NCI-H446 (cell line): Measurements from ENCODE around the gene MCF2L.

Experiments used
- DNase-seq, 2 experiments: peaks; one replicate each; lab custom pipeline; 2025; lab: John Stamatoyannopoulos, UW

Gene MCF2L

DNA sequence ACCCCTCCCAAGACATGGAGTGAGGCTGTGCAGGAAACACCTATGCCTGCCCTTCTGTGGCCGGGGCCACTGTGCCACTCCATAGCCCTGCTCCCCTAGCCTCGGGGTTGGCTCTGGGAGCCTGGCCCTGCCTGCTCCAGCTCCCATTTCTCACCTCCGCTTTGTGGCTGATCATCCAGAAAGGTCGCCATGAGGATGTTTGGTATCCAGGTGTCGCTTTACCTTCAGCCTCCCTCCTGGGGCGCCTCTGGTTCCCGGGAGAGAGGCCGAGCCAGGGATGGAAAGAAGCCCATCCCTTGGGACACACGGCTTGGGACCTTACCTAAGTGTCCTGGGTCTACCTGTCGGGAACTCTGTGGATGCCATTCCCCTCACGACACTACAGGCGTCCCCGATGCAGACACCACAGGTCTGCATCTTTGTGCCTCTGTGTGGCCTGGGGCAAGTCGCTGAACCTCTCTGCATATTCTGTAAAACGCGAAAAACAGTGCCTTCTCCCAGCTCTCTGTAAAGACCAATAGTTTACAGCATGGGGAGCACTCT lies 3.4 kb upstream of the MCF2L start:
- no peak for DNase-seq

DNA sequence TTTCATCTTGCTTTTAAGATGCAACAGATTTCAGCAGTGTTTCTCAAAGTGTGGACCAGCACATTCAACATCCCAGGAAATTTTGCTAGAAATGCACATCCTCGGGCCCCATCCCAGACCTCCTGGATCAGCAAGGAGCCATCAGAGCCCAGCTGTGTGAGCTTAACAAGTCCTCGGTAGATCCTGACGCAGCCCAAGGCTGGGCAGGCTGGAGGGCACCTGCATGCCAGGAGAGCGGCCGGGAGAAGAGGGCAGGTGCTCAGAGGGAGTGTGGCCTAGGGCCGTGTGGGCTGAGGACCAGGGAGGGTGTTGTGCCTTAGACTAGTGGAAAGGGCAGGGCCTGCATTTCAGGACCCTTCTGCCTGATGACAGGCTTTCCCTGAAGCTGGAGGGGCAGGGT lies 2.2 kb upstream of the MCF2L start:
- no peak for DNase-seq

DNA sequence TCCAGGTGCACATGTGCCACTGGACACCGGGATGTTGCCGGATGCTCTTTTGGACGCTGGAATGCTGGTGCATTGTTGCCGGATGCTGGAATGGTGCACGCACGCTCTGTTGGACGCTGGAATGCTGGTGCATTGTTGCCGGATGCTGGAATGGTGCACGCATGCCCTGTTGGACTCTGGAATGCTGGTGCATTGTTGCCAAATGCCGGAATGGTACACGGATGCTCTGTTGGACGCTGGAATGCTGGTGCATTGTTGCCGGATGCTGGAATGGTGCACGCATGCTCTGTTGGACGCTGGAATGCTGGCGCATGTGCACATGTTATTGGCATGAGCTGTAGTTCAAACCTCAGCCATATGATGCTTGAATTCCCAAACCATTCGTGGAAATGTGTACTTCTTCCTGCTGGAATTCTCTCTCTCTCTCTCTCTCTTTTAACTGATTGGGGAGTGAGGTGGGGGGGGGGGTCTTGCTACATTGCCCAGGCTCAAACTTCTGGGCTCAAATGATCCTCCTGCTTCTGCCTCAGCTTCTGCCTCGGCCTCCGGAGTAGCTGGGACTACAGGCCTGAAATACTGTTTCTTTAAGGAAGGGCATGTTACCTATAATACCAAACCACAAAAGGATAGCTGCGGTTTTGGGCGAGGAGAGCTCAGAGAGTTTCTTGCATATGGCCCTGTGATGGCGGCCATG lies 1.2 kb upstream of the MCF2L start:
- no peak for DNase-seq

DNA sequence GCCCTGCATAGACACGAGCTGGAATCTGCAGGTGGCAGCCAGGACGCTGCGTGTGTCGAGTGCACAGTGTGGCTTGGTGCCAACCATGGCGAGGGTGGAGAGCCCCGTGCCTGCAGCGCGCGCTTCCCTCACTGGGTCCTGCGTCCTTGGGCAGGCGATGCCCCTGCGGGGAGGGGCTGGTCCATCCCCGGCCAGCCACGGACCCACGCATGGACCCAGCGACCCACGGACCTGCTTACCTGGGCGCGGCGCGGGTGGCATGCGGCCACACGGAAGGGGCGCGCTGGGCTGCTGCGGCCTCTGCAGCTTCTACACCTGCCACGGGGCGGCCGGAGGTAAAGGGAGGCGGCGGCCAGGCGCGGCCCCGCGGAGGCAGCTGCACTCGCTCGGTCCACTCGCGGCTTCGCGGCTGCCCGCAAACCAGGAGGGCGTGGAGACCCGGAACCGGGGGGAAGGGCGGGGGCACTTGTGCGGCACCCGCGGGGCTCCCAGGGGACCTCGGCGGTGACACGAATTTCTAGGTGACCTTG lies 569 bp upstream of the MCF2L start:
- no peak for DNase-seq

DNA sequence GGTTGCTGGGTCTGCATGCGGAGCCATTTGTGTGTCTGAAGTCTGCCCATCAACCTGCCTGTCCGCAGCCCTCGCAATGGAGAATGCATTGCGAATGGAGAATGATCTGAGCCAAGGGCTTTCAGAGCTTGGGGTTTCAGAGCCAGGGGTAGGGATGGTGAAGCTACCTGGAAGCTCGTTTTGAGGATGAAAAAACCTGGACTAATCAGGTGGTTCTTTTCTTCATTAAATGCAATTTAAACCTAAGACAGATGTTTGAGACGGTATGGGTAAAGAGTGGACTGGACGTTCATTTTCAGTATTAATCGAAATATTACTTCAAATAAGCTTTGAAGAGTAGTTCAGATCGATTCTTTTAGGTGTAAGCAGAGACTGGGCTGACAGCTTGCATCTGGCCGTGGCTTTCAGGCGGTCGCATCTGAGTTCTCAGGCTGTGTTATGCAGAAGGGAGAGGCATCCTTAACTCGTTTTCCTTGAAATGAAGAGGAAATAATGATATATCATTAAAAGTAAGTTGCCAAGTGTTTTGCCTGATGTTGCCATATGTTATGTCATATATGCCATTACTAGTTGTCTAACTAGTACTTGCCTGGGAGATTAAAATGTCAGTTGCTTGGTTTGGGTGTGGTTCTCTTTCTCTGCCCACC lies 801 bp downstream of the MCF2L start:
- DNase-seq = no peak

DNA sequence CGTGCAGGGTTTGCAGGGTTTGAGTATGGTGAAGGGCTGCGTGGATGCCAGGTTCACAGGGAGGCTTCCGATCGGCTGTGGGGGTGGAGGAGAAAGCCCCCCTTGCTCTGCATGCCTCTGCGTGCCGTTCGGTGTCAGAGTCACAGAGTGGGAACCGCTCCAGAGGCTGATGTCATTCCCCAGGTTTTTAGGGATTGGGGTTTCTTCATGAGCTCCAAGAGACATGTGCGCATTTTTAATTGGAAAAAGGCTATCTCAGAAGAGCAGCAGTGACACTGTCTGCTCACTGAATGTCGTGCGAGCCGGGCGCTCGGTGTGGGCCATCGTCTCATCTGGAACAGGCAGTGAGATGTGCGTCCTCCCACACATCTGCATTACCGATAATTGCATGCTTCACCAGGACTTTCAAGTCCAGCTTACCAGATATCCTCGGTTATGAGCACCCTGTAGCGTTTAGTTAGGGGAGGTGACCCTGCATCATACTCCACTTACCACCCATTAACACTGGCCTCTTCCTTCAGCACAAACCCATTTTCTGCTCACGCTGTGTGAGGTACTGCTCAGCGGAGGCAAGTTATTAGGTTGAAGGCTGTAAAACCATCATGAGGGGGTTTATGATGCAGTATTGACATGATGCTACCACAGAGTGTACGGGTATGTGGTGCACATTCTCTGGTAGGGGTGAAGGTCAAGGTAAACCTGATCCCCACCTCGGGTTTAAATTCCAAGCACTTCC lies 1.7 kb downstream of the MCF2L start:
- no peak for DNase-seq

DNA sequence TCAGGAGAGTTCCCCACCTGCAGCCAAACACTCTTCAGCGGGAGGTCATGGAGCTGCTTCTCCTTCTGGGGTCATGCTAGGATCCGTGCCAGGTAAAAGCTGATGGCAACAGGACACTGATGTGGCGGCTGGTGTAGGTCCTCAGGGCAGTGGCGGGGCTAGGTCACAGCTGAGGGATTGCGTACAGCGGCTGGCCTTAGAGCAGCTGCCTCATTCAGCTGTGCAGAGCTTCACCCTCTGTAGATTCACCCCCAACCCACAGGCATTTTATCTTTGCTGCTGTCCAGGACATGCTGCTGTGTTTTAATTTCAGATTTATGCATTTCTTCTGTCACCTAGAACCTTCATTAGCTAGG lies 2.3 kb downstream of the MCF2L start:
- no peak for DNase-seq

DNA sequence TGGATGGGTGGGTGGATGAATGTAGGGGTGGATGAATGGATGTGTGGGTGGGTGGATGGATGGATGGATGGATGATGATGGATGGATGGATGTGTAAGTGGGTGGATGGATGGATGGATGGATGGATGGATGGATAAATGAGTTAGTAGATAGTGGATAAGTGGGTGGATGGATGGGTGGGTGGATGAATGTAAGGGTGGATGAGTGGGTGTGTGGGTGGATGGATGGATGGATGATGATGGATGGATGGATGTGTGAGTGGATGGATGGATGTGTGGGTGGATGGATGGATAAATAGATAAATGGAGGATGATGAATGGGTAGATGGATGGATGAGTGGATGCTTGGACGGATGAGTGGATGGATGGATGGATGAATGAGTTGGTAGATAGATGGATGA lies 3.2 kb downstream of the MCF2L start:
- no peak for DNase-seq

DNA sequence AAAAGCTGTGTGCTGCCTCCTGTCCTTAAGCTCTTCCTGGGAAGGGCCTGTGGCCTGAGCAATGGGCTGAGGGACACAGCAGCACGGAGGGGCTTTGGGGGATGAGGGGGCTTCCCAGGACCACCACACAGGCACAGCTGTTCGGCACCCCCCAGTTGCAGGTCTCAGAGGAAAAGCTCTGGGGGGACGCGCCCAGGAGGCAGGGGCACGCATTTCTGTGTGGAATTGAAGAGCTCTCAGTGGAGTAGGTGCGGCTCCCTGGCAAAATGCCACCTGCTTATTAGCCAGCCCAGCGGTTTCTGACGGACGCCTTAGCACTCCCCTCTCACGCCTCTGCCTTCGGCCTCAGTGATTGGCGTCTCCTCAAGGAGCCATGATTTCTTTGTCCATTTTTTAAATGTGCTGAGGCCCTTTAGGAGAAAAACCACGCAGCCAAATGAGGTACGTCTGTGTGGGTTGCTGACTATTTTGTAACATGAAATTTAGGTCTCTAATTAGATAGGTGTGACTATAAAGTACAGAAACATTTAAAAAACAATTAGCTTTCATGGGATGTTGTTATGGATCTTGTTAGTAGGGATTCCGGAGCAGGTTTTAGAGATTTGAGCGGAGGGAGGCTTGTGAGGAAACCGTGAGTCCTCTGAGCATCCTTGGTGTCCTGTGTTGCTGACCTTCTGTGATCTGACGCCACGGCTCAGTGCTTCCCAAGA lies 4.0 kb downstream of the MCF2L start:
- no peak for DNase-seq

DNA sequence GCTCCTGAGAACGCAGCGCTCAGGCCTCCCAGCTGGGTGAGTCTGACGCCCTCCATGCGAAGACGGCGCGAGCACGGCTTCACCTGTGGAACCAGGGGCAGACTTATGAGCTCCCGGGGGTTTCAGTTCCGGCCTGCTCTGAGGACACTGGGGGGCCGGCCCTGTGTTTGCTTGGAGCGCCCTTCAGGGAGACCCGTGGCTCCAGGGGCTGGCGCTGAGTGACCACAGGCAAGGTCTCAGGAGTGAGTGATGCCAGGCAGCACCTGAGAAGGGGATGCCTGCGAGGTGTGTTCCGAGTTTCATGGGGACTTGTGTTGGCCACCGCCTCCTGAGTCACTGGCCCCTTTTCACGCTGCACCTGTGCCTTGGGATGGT lies 4.5 kb downstream of the MCF2L start:
- DNase-seq = no peak

DNA sequence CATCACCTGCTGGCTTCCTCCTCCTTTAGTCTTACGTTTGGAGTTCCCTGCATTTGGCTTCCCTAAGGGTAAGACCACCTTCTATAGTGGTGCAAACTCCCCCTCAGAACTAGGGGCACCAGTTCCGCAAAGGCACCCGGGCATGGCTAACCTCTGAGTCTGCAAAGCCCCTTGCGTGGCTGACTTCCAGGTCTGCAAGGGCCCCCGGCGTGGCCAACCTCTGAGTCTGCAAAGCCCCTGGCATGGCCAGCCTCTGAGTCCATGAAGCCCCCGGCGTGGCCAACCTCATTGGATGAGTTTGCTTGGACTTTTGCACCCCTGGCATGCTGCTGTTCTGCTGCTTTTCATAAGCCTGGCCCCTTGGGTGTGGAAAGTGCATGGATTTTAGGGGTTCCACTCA lies 5.1 kb downstream of the MCF2L start:
- DNase-seq = no peak

DNA sequence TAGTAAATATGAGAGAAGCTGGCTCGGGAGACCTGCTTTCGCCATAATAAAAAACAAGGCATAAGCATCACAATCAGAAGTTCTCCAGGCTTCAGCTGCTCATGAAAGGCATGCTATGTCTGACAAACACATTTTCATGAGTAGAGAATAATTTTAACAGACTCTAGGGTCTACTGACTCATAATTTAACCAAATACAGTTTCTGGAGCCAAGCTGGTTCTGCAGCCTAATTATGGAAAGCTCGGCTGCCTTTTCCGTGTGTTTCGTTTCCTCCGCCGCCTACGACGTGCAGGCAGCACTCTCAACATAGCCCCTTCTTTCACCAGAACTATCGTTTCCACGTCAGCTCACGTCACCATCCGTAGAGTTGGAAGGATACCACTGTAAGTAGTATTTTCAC lies 5.7 kb downstream of the MCF2L start:
- no peak for DNase-seq

DNA sequence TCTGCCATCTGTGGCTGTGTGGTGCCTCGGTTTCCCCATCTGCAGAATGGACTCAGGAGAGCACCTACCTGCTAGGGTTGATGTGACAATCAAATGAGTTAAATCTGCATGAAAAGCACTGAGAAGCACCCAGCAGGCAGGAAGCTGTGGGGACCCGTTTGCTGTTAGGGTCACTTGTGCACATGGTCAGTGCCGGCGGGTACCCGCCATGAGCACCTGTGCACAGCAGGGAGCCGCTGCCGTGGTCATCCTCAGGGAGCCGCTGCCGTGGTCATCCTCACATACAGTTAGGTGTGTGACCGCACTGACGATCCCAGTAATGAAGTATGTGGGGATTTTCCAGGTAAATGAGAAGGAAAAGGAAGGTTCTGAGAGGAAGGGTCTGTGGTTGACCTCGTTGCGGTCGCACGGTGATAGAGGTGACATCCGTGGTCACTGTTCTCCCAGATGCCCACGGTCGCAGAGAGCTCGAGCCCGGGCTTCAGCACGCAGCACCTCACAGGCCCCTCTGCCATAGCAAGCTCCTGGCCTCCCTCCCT lies 6.5 kb downstream of the MCF2L start:
- DNase-seq = no peak

DNA sequence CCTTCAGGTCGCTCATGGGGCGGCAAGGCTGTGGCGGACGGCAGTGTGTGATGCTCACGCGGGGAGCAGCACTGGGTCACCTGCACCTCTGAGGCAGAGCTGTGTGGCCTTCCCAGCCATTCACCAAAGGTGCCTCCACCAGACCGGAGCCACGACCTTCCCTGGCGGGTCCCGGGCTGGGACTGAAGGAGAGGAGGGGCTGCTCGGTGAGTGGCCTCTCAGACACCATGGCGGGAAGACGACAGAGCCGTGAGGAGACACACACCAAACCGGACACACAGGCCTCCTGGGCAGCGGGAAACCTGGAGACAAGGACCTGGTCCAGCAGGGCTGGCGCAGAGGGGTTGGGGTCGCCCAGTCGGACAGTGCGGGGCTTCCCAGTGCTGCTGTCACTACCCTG lies 7.5 kb downstream of the MCF2L start:
- no peak for DNase-seq

DNA sequence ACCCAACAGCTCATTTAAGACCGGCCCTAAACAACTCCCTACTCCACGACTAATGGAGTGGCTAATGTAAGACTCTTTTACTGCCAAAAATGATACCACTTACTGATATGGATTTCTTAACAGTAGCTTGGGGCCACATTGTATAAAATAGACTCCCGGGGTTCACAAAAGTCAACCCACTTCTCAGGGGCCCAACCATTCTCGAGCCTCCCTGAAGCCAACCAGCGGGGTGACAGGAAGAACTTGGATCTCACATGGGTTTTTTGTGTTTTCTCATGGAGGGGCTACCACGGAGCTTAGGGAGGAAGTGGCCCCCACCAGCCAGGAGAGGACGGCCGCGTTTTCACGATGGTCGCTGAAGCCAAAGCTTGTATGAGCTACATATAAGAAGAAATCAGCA lies 8.1 kb downstream of the MCF2L start:
- no peak for DNase-seq

DNA sequence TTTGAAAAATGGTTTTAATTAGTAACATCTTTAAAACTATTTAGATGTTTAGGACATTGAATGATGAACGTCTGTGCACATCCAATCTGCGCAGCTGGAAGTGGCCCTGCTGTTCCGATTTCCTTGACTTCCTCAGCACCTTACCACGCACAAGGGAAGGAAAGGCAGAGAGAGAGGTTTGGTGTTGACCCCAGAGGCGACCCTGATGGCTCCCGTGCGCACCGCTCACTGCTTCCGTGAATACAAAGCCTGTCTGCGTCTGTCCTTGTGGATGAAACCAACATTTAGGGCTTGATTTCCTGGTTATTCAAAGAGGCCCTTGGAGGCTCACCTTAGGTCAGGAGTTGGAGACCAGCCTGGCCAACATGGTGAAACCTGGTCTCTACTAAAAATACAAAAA lies 8.5 kb downstream of the MCF2L start:
- DNase-seq = no peak

DNA sequence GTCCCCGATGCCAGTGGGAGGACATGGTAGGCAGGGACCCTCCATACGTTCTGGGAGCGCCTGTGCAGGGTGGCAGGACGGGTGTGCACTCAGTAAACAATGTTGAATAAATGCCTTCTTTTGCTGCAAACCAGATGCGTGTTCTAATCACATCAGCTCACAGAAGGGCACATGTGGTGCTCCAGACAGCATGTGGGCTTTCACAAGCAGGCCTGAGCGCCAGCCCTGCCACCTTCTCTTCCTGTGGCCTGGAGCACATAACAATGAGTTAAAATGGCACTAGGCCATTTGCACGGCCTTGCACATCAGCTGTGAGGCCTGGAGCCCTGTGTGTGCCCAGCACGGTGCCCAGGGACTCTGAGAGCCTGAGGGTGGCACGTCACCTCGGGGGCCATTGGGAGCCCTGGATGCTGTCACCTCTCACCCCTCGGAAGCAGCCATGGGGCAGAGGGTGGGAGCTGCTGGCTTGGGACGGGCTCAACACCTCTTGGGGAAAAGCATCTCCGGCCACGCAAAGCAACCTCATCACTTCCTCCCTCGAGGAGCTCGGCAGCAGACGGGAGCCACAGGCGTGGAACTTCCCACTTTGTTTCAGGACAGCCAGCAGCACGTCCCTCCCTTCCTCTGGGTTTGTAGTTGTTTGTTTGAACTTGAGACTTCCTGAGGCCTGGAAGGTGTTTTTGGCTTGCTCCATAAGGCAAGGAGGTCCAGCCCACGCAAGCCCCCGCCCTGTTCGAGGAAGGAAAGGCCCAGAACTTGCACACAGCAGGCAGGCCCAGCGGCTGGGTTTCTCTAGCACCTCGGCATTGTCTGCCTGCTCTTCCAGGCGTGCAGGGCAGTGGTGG lies 9.8 kb downstream of the MCF2L start:
- no peak for DNase-seq

DNA sequence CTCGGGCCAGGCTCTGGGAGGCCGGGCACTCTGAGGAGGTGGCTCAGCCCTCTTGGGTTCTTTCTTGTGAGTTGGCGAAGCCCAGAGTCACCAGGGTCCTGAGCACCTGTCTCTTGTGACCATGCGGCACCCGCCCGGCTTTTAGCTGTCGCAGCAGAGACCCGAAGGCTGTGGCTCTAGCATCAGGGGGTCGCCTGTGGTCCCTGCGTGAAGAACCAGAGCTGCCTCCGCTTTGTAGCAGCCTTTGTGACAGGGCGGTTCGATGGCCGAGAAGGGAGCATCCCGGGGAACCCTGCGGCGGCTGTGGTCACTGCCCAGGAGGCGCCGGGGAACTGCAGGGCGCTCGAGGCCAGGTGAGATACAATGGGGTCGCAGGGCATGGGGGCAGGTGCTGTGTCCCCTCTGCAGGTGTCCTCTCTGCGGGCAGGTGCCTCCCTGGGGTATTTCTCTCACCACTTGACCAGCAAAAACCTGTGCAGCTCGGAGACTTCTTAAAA lies 10.4 kb downstream of the MCF2L start:
- no peak for DNase-seq

DNA sequence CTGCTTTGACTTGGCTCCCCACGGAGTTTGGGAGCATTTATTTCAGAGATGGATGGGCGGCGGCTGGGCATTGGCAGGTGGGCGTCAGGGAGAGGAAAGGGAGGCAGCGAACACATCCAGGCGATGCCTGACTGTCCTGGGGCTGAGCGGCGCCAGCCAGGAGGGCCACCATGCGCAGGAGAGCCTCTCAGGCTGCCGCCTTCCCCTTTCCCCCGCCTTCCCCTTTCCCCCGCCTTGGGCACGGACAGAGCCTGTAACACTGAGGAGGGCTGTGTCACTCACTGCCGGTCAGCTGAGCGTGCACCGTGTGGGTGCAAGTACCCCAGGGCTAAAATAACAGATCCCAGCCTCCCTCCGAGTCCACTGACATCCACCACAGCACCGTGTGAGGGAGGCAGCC lies 11.4 kb downstream of the MCF2L start:
- DNase-seq = no peak

DNA sequence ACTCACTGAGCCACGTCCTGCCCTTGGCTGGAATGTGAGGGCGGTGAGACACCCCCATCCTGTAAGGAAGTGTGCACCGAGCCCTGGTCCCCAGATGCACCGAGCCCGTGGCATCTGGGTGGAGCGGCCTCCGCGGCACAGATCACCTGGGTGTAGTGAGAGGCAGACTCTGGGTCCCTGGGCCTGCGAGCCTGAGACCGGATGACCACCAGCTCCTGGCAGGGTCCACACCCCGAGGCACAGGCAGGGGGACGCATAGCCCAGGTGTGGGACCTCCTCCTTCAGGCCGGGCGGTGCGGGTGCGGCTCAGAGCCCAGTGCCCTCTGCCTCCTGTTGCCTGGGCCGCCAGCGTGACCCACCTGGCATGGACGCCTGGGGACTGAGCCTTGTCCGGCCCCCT lies 12.4 kb downstream of the MCF2L start:
- no peak for DNase-seq
